Panc1 (cell line): ENCODE results near the gene PXT1. TPM values are rescaled to one million over a fixed set of nuclear protein-coding genes. Genes with fewer than 3 reads are reported as not detected.

ENCODE experiments used
- ATAC-seq: fragments of 200-7000 bp; cut with Tn5 transposase; 2 replicates; pipeline ENCODE4 v1.9.1; 2020; ENCODE audit warnings: mild to moderate bottlenecking, moderate library complexity
- BruUV-seq: library from RNA; stranded (reverse); fragments of 400-500 nt; replicated peaks from 2 replicates; lab custom pipeline; 2021; lab: Mats Ljungman, UMichigan
- CTCF ChIA-PET: fragments of 300-600 bp; sonication (Branson Sonifier 250); formaldehyde crosslinking; loops from one replicate; lab custom pipeline; 2022; ENCODE audit warnings: antibody characterized with exemption; lab: Charles Lee
- POLR2A ChIA-PET: fragments of 300-600 bp; sonication (Branson Sonifier 250); formaldehyde crosslinking; loops from one replicate; lab custom pipeline; 2022; ENCODE audit warnings: antibody characterized with exemption; lab: Charles Lee
- DNase-seq: peaks from one replicate; pipeline ENCODE4 v3.0.0-alpha.2; 2010; ENCODE audit warnings: low read depth, low spot score
- H3K27ac ChIP-seq: 2 replicates; pipeline ENCODE4 v1.5.1; 2011; ENCODE audit warnings: mild to moderate bottlenecking, low read length, inconsistent platforms
- H3K27me3 ChIP-seq: fragments of 200-500 bp; sonication (Bioruptor generic); 2 replicates; pipeline ENCODE4 v1.6.0; 2014; ENCODE audit warnings: low read length, inconsistent platforms; ENCODE audit not compliant: control insufficient read depth, insufficient read depth
- H3K36me3 ChIP-seq: fragments of 200-500 bp; sonication (Bioruptor generic); 2 replicates; pipeline ENCODE4 v1.5.1; 2014; ENCODE audit warnings: inconsistent platforms, mild to moderate bottlenecking, low read length, moderate library complexity; ENCODE audit not compliant: control insufficient read depth, insufficient read depth
- H3K4me1 ChIP-seq: 2 replicates; pipeline ENCODE4 v1.5.1; 2011; ENCODE audit warnings: inconsistent platforms, mild to moderate bottlenecking, low read length, moderate library complexity; ENCODE audit not compliant: control insufficient read depth, insufficient read depth
- H3K4me3 ChIP-seq, 2 experiments: 2 replicates each; pipeline ENCODE4 v1.5.1; 2011 to 2012; ENCODE audit warnings: low read depth in 2 of 2, low read length in 2 of 2, mild to moderate bottlenecking in 2 of 2, inconsistent platforms in 1 of 2, moderate library complexity in 1 of 2
- H3K9me3 ChIP-seq: fragments of 200-500 bp; sonication (Bioruptor generic); 2 replicates; pipeline ENCODE4 v1.5.1; 2014; ENCODE audit warnings: low read depth, mild to moderate bottlenecking, inconsistent platforms, low read length, moderate library complexity; ENCODE audit not compliant: control insufficient read depth, insufficient read depth
- POLR2AphosphoS5 ChIP-seq: IDR thresholded peaks from 2 replicates; pipeline ENCODE4 v1.6.1; 2012; ENCODE audit warnings: mild to moderate bottlenecking, low read depth, low read length, moderate library complexity
- SIN3A ChIP-seq: IDR thresholded peaks from 2 replicates; pipeline ENCODE4 v1.6.1; 2012; ENCODE audit warnings: low read depth, mild to moderate bottlenecking, low read length, moderate library complexity, borderline replicate concordance; ENCODE audit not compliant: insufficient read depth
- TCF7L2 ChIP-seq: IDR thresholded peaks from 2 replicates; pipeline ENCODE4 v1.6.1; 2011; ENCODE audit warnings: mild to moderate bottlenecking, low read depth, low read length, inconsistent platforms
- in situ Hi-C: cut with HindIII; loops from 2 replicates; pipeline ENCODE4 v1.10.0; 2016; ENCODE audit warnings: low sequenced_read_pairs, low pct_unique_long_range_greater_than_20kb
- intact Hi-C: fragments of 100-400 bp; cut with micrococcal nuclease; formaldehyde crosslinking; loops from one replicate; pipeline ENCODE4 v1.10.0; 2022; ENCODE audit not compliant: unreplicated experiment
- total RNA-seq: library from RNA; stranded (reverse); gene quantifications from one replicate; pipeline ENCODE4 v1.2.1, GENCODE V29; 2021; ENCODE audit not compliant: unreplicated experiment
- TF ChIP-seq, protein P1 (sequence below): fragments of 450-650 bp; IDR thresholded peaks from 2 replicates; pipeline ENCODE4 v1.5.1; 2017; ENCODE audit warnings: mild to moderate bottlenecking
- TF ChIP-seq, protein P2 (sequence below), 2 experiments: IDR thresholded peaks; 2 replicates each; pipeline ENCODE4 v1.6.1; 2011 to 2012; ENCODE audit warnings: low read depth in 2 of 2, control low read depth in 1 of 2, low read length in 1 of 2, mild to moderate bottlenecking in 1 of 2, moderate library complexity in 1 of 2; ENCODE audit not compliant: insufficient read depth in 1 of 2

PXT1 gene
- total RNA-seq, 1 experiment from 2014 or later: not detected

DNA sequence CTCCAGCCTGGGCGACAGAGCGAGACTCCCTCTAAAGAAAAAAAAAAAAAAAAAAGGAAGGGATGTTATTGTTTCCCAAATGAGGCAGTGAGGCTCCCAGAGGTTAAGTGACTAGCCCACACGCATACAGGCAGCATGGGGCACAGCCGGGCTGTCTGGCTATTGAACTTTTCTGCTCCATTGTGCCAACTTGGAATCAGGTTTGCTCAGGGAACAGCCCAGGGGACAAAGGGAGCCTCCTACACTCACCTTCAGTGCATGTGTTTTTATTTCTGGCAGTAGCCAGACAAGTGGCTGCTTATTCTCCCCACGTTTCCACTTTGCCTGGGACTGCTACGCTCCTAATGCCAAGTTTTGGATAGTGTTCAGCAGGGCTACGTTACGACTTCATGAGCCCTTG is 65.9 kb downstream of the PXT1 start:
- in situ Hi-C loops: no loop called here
- Histone ChIP-seq H3K36me3 (no peaks in the 10 kb centered on the region), H3K4me3 (no peak overlapping the region), H3K27ac (no peak overlapping the region), H3K4me1 (no peaks in the 10 kb centered on the region), H3K27me3 (no peaks in the 10 kb centered on the region), H3K9me3 (no peaks in the 10 kb centered on the region)
- intact Hi-C loops: no loop called here
- ChIA-PET CTCF (no interaction called here), POLR2A (no interaction called here)
- ATAC-seq: no peak
- TF ChIP-seq, protein P1, sequence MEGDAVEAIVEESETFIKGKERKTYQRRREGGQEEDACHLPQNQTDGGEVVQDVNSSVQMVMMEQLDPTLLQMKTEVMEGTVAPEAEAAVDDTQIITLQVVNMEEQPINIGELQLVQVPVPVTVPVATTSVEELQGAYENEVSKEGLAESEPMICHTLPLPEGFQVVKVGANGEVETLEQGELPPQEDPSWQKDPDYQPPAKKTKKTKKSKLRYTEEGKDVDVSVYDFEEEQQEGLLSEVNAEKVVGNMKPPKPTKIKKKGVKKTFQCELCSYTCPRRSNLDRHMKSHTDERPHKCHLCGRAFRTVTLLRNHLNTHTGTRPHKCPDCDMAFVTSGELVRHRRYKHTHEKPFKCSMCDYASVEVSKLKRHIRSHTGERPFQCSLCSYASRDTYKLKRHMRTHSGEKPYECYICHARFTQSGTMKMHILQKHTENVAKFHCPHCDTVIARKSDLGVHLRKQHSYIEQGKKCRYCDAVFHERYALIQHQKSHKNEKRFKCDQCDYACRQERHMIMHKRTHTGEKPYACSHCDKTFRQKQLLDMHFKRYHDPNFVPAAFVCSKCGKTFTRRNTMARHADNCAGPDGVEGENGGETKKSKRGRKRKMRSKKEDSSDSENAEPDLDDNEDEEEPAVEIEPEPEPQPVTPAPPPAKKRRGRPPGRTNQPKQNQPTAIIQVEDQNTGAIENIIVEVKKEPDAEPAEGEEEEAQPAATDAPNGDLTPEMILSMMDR: no peak
- TF ChIP-seq SIN3A (no peak), POLR2AphosphoS5 (no peak), TCF7L2 (no peak)
- TF ChIP-seq, protein P2, sequence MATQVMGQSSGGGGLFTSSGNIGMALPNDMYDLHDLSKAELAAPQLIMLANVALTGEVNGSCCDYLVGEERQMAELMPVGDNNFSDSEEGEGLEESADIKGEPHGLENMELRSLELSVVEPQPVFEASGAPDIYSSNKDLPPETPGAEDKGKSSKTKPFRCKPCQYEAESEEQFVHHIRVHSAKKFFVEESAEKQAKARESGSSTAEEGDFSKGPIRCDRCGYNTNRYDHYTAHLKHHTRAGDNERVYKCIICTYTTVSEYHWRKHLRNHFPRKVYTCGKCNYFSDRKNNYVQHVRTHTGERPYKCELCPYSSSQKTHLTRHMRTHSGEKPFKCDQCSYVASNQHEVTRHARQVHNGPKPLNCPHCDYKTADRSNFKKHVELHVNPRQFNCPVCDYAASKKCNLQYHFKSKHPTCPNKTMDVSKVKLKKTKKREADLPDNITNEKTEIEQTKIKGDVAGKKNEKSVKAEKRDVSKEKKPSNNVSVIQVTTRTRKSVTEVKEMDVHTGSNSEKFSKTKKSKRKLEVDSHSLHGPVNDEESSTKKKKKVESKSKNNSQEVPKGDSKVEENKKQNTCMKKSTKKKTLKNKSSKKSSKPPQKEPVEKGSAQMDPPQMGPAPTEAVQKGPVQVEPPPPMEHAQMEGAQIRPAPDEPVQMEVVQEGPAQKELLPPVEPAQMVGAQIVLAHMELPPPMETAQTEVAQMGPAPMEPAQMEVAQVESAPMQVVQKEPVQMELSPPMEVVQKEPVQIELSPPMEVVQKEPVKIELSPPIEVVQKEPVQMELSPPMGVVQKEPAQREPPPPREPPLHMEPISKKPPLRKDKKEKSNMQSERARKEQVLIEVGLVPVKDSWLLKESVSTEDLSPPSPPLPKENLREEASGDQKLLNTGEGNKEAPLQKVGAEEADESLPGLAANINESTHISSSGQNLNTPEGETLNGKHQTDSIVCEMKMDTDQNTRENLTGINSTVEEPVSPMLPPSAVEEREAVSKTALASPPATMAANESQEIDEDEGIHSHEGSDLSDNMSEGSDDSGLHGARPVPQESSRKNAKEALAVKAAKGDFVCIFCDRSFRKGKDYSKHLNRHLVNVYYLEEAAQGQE (IDR thresholded peaks at IDR 0.05; ENCODE audit: insufficient read depth in 1 of 2, low read depth in 2 of 2, low read length in 1 of 2): no peak
- no peak for DNase-seq
- no TSS peak for BruUV-seq

DNA sequence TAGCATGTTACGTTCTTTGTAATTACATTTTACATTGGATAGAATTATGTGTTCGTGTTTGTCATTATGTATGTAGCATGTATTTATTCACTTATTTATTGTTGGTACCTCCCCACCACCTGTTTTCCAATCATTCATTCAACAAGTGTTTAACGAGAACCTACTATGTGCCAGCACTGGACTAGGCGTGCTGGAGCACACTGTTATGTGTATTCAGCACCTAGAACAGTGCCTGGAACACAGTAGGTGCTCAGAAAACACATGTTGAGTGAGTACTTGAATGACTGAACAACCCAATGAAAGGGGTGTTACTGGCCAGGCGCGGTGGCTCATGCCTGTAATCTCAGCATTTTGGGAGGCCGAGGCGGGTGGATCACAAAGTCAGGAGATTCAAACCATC is 66.5 kb downstream of the PXT1 start:
- in situ Hi-C loops: no loop called here
- no peak overlapping the region for H3K4me3 ChIP-seq
- TF ChIP-seq SIN3A (no peak), POLR2AphosphoS5 (no peak), TCF7L2 (no peak)
- TF ChIP-seq, protein P2 (IDR thresholded peaks at IDR 0.05; ENCODE audit: insufficient read depth in 1 of 2, low read depth in 2 of 2, low read length in 1 of 2): no peak
- TF ChIP-seq, protein P1: no peak
- no peak for DNase-seq
- CTCF ChIA-PET: no interaction called here
- no peak for ATAC-seq
- H3K9me3 ChIP-seq: no peaks in the 10 kb centered on the region
- BruUV-seq: no TSS peak
- POLR2A ChIA-PET: no interaction called here
- intact Hi-C loops: no loop called here
- no peaks in the 10 kb centered on the region for H3K36me3 ChIP-seq
- H3K27ac ChIP-seq: no peak overlapping the region
- no peaks in the 10 kb centered on the region for H3K4me1 ChIP-seq
- H3K27me3 ChIP-seq: no peaks in the 10 kb centered on the region
